ENCODE data around the gene FARSA.

GRCh38 chr19:12896460-12896859 lies 37.1 kb downstream of the FARSA start:
- TF ChIP-seq CTCF (IDR thresholded peaks at IDR 0.05; ENCODE audit: extremely low read depth in 1 of 2, insufficient read depth in 1 of 2, low read depth in 1 of 2, low read length in 2 of 2) (no peak), POLR2AphosphoS5 (IDR thresholded peaks at IDR 0.05; ENCODE audit: insufficient read depth, low read depth, low read length) (no peak), POLR2A (IDR thresholded peaks at IDR 0.05; ENCODE audit: low read depth, low read length) (no peak), EZH2 (IDR thresholded peaks at IDR 0.05; ENCODE audit: borderline replicate concordance, low read depth, low read length, severe bottlenecking) (no peak), JUN (IDR thresholded peaks at IDR 0.05; ENCODE audit: borderline replicate concordance, insufficient read depth, insufficient read length, low read depth) (no peak), GATA2 (IDR thresholded peaks at IDR 0.05; ENCODE audit: insufficient read depth, insufficient read length, low read depth, low read length) (no peak), MAX (IDR thresholded peaks at IDR 0.05; ENCODE audit: insufficient read depth, insufficient read length) (no peak)

All from endothelial cell of umbilical vein (primary cell).